Stimulated activated CD4-positive, alpha-beta T cell treated with anti-CD3 and anti-CD28 coated beads, Interleukin-15, amount 100 ng/mL, for 48 hours (primary cell): Measurements from ENCODE around the gene HGD.
"Not testable (repeated sequence)": the region's sequence is repeated elsewhere in the genome, so short reads cannot be mapped to it uniquely, and the experiment has no call there.

Source experiments
- DNase-seq, 2 donors: peaks; one replicate each; pipeline ENCODE4 v3.0.0-alpha.2; 2020; ENCODE audit warnings: low read depth in 2 of 2

Gene HGD

DNA sequence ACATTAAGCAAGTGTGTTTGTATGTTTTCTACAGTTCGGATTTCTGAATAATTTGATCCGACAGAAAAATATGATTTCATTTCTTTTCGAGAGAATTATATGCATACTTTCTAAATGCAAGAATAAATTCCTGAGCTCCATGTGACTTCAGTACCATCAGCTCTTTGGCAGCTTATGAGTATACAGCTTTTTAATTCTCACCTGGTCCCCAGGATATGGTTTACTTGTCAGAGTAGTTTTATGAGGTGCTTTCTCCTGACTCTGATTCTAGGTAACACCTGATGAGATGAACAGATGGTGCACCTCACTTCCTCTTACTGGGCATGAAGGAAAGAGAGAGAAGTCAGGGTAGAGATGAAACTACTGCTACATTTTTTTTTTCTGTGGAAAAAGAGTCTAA, 3.1 kb downstream of the HGD start:
- DNase-seq: no peak

DNA sequence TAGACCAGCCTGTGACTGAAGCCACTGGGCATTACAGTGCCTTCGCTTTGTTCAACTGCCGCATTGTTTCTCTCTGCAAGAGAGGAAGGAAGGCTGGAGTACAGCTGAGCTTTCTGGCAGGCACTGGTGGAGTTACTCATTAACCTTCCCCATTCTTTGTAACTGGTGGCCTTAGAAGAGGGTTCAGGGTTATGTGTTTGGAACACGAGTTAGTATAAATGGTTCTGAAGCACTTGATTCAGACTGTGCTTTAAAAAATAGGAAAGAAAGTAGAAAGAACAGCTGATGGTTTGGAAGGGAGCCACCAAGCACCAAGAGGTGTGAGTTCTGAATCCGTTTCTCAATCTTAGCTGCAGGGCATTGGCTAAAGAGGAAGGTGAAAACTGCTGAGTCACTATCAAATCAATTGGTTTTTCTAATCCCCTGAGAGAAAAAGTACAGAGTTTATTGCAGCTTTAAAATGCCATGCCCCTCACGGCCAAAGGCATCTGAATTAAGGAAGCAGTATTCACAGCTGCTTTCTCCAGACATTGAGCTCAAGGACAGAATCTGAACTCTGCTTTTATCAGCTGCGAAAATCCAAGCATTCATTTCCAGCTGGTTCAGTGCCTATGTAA, 3.6 kb downstream of the HGD start:
- DNase-seq: no peak

DNA sequence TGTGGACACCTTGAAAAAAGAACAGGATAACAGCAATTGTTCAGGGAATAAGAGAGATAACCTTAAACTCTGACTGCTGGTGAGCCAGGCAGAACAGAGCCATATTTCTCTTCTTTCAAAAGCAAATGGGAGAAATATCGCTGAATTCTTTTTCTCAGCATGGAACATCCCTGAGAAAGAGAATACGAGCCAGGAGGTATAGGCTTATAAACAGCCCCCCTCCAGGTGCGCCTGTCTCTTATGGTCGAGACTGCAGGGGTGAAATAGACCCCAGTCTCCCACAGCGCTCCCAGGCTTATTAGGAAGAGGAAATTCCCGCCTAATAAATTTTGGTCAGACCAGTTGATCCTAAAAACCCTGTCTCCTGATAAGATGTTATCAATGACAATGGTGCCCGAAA, 4.8 kb downstream of the HGD start:
- DNase-seq: not testable (repeated sequence)

DNA sequence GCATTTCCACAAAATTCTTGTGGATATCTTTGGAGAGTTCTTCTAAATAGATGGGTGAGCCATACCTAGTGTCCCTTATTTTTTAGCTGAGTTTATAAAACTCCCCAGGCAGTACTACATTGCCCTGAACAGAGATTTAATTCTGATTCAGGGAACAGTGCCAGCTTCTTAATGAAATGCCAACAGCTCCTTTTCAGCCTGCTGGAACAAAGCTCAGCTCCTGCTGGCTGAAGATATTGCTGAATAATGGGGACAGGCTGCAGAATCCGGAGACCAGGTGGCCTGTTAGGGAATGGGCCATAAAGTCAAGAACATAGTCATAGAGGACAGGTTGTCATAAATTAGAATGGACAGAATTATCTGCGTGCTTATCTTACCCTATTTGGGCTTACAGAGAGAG, 8.9 kb downstream of the HGD start:
- DNase-seq: no peak

DNA sequence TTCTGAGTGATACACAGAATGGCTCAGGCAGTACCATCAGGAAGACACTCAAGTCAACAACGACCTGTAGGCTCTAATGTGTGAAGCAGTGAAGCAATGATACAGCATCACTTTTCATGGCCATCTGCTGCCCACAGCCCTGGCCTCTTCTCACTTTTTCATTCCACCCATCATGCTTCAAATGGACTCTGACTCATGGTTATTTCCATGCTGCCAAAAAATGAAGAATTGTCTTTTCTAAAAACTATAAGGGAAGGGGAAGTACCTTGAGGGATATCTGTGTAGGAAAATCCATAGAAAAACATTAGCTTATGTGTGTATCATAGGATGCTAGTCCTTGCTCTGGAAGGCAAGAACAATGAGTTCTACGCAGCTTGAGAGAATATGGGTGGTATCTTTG, 11.5 kb downstream of the HGD start:
- DNase-seq: no peak

DNA sequence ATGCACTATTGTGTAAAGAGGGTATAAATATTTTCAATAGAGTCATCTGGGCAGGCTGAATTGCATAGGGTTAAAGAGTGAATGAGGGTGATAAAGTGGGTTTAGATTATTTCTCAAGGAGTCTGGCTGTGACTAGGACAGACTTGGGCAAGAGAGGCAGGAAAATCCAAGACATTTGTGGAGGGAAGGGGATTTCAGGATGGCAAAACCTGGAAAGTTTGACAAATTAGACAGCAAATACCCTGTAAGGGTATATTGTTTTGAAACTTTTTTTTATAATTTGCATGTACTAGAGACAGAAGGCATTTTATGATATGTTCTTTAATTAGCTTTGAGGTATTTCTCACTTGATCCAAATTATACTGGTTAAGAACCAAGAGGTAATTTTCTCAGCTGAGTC, 17.1 kb downstream of the HGD start:
- DNase-seq: no peak

DNA sequence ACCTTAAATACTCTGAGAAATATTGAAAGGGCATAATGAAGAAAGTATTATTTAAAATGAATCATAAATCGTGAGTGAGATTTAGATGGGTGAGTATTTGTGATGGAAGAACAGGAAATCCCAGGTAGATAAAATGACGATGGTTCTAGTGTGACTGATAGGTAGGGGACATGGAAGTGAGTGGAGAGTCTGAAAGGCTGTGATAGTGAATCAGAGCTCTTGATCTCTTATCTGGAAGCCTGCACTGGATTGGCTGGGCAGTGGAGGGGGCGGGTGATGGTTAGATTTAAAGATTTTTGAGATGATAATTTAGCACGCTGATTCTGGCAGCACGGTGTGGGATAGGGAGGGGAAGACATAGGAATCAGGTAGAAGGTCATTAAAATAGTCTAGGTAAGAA, 20.1 kb downstream of the HGD start:
- no peak for DNase-seq

DNA sequence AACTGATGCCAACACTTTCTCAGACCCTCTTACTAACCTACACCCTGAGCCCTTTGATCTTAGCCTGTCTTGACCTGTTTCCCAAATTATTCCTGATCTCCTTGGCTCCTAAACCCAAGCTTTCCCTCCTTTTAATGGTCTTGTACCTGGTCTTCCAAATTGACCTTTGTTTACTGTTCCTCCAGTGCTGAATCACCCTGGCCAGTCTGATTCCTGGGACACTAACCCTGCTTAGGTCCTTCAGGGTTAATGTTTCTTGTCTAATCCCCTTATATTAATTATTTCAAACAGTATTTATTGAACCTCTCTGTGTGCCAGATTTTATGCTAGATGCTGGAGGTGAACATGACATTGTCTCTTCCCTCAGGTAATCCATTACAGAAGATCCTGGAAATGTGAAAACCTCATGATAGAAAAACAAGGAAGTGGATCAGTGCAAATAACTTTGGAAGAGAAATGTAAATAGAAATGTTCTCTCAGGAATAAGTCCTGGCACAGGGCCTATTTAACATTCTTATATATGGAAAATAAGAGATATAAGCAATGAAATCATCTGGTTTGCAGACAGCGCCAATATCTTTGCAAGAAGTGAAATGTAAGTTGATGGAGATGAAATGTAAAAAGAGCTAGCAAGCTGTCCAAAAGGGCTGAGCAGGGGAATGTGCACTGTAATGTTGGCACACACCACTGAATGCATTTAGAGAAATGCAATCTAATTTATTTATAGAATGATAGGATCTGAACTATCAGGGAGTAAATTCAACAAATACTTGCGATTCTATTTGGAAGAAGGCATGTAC, 20.7 kb downstream of the HGD start:
- no peak for DNase-seq

DNA sequence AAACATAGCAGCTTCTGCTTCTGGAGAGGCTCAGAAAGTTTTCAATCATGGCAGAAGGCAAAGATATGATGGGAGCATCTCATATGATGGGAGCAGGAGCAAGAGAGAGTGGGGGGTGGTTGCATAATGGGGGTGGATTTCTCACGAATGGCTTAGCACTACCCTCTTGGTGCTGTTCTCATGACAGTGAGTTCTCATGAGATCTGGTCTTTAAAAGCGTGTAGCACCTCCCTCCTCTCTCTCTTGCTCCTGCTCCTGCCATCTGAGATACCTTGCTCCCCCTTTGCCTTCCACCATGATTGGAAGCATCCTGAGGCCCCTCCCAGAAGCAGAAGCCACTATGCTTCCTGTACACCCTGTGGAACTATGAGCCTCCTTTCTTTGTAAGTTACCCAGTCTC, 22.2 kb downstream of the HGD start:
- no peak for DNase-seq

DNA sequence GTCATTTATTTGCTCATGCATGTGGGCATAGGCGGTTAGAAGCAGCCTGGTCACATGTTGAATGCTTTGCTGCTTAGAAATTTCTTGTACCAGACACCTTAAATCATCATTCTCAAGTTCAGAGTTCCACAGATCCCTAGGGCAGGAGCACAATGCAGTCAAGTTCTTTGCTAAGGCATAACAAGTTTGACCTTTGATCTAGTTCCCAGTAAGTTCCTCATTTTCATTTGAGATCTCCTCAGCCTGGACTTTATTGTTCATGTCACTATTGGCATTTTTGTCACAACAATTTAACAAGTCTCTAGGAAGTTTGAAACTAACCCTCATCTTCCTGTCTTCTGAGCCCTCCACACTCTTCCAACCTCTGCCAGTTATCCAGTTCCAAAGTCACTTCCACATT, 22.8 kb downstream of the HGD start:
- DNase-seq: no peak

DNA sequence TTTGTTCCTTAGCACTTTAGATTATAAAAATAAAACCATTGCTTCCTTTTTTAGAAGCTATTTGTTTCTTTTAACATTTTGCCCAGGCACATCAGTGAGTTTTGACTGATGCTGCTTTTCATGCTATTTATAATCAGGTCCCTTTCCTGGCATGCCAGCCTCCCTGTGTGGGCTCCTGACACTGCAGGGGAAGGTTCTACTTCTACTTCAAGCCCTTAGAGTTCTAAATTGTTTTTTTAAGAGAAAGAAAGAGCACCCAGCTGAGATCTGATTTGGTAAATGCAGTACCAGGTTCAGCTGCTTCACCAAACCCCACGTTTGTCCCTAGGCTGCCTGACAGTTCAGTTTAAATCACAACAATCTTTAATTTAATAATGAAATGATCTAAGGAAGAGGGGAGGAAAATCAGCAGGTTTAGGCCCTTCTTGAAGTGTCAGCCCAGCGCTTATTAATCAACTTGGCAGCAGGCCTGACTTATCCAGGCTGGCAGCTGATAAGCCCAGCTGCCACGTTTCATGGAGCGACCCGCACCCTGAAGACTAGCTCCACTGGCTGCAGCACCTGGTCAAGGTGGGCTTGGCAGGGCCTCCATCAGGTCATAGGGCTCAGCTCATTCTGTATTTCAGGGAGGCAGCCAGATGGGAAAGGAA, 29.0 kb downstream of the HGD start:
- no peak for DNase-seq

DNA sequence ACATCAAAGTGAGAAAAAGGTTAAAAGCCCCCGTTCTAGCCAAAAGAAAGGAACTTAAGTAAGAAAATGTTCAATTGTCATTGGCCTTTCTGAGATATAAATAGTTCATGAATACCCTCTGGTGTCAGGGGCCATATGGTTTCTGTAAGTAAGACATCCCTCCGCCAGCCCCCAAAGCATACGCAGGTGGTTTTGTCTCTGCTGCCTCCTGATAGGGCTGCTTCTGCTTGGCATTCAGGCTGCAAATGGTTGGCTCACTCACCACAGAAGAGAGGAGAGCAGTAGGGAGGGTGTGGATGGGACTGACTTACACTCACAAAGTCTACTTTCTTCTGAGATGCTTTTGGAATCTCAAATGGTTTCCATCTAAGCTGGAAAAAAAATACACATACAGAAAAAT, 29.8 kb downstream of the HGD start:
- DNase-seq: no peak

DNA sequence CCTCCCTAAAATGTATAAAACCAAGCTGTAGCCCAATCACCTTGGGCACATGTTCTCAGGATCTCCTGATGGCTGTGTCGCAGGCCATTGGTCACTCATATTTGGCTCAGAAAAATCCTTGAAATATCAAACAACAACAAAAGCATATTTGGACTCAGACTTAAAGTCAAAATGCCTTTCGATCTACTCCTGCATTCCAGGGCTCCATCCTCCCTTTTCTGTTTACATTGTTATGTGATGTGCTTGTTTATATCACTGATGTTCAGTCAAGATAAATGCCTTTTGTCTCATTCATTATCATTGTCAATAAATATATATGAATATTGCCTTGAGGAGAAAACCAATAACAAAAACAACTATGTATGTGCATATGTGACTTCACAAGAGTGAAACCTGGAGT, 31.7 kb downstream of the HGD start:
- DNase-seq: no peak

DNA sequence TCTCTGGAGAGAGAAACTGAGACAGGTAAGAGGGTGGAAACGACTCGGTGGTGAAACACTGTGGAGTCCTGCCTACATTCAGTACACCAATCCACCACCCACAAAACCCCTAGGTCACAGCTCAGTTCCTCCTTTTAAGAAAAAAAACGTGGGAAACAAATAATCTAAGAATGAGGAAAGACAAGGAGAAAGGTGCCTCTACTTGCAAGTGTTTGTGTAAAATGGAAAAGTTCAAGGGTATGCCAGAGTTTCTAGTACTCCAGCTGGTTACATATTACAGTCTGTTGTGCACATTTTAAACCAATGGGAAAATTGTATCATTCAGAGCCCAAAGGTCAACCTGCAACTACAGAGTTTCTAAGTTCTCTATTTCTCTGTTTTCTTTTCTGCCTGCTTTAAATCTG, 32.2 kb downstream of the HGD start:
- no peak for DNase-seq

DNA sequence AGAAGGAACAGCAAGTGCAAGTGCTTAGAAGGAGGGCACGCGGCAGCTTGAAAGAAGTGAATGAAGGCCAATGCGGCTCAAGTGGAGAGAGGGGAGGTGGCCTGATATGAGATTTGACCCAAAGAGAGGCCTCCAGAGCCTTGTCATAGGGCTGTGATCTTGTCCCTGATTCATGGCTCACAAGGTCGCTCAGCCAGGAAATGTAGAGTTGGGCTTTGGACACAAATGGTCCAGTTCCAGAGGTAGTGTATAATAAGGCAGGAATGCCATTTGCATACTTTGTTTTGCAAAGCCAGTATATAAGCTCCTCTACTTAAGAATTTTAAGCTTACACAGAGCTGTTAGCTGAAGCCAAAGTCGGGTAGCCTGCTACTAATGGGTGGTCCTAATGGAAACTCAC, 33.7 kb downstream of the HGD start:
- DNase-seq: no peak

DNA sequence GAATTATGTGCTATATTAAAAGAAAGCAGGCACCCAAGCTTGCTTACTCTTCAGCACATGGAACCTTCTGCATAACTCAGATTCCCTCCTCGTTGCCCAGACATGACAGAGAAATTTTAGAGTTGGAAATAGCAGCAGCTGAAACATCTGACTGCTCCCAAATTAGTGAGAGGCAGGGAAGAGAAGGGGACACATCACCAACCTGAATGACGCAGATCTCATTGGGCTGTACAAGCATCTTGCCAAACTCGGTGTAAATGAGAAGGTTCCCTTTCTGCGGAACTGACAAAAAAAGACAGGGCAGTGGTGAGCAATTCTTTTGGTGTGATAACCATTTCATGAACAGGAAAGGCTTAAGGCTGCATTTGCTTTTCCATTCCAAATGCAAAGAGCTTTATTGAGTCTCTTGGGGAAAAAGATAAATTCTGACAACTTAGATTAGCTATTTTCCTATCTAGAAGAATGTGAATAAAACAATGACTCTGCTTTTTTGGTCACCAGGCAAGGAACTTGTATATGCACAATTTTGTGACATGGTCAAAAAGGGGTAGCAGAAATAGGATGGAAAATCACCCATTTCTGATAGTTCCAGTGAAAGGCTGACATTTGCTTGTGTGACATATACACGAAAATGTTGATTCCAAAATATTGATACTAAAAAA, 35.1 kb downstream of the HGD start:
- DNase-seq: no peak

DNA sequence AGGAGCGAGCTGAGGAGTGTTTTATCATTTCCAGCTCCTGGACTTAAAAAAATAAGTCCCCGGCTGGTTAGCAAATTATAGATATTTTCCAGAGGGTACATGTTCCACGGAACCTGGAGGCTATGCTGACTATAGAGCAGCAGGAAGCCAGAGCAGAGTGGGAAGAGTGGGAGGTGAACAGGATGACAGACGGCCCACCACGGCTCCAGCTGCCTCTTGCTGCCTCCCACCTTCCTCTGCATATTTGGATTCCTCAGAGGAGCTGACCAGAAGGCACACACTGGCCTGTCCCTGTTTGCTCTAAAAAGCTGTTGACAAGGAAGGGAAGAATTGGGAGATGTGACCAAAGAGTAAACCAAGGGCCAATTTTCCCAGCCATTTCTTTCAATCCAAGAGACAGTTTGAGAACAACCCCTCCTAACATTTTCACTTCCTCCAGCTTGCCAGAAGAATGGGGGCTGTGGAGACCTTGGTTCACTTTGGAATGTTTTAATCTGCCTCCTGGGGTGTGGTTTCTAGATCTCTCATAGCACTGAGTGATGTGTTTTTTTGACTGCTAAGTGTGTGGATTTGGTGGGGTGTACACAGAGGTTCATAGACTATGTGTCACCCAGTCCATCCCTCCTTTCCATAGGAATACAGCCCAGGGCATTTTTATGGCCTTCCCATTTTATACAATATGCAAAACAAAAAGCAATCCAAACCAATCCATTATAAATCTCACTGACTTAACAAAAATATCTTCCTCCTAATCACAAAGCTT, 36.8 kb downstream of the HGD start:
- DNase-seq: no peak

DNA sequence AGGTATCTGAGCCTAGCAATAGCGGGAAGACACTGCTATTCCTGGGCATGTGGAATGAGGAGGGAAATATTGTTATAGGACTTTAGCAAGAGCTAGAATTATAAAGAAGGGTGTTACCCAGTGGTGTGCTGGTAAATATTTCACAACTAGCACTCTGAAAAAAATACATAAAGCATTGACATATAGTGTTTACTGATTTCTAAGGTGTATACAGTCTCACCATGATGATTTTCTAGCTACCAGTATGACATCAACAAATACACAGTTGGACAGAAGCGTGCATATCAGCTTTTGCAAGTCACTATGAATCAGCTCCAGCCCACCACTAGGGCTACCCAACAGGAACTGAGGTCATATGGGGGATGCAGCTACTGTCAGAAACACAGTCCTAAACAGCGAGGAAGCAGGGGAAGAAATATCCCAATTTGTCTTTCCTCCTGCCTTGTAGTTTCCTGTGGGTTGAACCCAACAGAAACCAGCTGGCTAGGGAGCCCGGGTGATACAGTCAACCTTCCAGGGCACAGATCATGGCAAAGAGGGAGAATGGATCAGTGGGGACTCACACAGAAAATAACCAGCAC, 39.6 kb downstream of the HGD start:
- DNase-seq: no peak

DNA sequence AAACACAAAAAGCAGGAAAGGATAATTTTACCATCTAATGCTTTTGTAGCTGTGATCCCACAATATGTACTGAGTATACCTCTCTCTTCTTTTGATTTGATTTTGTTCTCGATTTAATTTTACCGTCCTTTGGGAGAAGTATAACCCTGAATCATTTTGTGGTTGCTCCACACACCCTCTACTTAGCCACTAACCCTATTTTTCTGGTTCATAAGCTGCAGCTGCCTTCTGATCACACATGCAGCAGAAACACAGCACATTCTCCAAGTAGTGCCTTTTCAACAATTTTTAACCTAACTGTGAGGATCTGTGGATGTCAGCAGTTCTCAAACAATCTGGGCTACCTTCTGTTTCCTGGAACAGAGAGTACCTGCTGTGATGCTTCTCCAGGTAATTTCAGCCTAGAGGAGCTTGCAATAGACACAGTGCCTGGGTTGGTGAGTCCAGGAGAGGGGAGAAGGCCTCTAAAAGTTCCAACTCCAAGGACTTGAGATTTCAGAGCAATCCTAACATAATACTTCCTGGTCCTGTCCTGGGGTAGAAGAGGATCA, 40.3 kb downstream of the HGD start:
- no peak for DNase-seq

DNA sequence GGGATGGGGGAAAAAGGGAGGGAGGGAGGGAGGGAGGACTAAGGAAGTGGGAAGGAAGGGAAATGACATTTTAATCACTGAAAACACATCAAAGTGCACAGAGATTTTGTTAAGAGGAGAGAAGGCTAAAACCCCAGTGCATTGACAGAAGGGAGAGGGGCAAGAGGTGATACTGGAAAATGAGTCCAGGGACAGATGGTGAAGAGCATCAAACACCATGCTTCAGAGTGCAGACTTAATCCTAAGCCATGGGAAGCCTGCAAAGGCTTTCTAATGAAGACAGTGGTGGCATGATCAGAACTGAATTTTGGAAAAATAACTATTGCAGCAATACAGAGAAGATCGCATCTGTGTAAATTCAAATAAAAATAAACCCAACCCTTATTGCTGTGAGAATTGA, 41.8 kb downstream of the HGD start:
- DNase-seq: no peak

DNA sequence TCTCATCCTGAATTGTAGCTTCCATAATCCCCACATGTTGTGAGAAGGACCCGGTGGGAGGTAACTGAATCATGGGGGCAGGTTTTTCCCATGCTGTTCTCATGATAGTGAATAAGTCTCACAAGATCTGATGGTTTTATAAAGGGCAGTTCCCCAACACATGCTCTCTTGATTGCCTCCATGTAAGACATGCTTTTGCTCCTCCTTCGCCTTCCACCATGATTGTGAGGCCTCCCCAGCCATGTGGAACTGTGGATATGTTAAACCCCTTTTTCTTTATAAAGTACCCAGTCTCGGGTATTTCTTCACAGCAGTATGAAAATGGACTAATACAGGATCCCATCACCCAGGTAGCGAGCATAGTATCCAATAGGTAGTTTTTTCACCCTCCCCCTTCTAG, 43.2 kb downstream of the HGD start:
- DNase-seq: not testable (repeated sequence)
